ENCODE results near the gene KLF12.

KLF12 gene

DNA sequence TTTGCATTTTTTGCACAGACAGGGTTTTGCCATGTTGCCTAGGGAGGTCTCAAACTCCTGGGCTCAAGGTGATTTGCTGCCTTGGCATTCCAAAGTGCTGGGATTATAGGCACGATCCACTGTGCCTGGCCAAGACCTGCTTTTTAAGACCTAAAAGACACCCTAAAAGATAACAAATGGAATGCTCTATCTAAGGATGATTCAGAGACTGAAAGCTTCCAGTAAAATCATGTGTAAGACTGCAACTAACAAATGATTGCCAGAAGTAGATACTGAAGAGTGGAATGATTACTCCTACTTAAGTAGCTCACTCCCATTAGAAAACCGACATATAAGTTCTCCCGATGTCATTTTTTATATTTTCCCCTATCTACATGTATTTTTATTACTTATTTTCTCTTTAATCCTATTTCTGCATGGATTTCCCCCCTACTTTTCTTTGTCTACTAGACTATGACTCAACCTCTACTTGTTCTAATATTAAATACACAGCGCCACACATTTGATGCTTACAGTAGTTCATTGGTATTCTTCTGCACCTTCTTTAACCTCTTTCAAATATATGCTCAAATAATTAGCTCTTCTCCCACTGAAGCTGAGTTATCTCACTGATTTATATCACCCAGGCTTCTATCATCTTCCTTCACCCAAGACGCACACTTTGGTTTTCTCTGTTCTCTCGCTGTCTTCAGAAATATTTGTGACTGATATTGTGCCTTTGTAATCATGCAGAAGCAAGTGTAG is 32.2 kb upstream of the KLF12 start:
- no peak for DNase-seq (ENCODE audit: low read depth)
- H3K4me3 ChIP-seq (ENCODE audit: control insufficient read depth, low read depth, low read length), result no peak overlapping the region
- TF ChIP-seq, protein P1, sequence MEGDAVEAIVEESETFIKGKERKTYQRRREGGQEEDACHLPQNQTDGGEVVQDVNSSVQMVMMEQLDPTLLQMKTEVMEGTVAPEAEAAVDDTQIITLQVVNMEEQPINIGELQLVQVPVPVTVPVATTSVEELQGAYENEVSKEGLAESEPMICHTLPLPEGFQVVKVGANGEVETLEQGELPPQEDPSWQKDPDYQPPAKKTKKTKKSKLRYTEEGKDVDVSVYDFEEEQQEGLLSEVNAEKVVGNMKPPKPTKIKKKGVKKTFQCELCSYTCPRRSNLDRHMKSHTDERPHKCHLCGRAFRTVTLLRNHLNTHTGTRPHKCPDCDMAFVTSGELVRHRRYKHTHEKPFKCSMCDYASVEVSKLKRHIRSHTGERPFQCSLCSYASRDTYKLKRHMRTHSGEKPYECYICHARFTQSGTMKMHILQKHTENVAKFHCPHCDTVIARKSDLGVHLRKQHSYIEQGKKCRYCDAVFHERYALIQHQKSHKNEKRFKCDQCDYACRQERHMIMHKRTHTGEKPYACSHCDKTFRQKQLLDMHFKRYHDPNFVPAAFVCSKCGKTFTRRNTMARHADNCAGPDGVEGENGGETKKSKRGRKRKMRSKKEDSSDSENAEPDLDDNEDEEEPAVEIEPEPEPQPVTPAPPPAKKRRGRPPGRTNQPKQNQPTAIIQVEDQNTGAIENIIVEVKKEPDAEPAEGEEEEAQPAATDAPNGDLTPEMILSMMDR (IDR thresholded peaks at IDR 0.05; ENCODE audit: control insufficient read depth, insufficient read depth, low read depth, low read length, missing control alignments), result no peak

DNA sequence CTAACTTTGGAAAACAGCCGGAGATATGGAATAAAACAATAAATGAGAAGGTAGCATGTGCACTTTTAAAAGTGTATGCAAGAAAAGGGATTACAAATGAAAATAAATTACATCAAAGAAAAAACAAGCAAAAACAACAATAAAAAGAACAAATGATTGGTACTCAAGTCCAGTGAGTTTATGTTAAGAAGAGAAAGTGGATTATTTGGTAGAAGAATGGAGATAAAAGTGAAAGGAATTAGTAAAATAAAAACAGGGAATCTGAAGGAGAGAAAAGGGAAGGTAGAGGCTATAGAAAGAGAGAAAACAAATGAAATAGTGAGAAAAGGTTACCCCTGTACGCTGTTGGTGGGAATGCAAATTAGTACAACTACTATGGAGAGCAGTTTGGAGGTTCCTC is 28.6 kb upstream of the KLF12 start:
- no peak overlapping the region for H3K4me3 ChIP-seq (ENCODE audit: control insufficient read depth, low read depth, low read length)
- TF ChIP-seq, protein P1 (IDR thresholded peaks at IDR 0.05; ENCODE audit: control insufficient read depth, insufficient read depth, low read depth, low read length, missing control alignments), result no peak

DNA sequence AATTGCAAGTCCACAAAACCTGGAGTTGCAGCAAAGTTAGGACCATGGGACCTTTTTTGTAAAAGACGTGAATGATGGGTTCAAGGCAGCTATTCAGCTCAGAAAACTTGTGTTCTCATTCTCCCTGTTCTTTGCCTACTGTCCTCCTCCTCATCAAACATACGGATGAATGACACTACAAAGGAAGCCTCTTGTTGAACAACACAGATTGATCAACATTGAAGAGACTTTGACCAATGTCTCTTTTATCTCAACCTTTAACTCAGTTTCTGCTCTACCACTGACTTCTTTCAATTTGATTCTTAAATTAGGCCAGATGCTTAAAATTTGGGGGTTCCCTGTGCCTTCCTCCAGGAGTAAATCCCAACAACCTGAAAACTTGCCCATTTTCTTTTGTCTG is 27.9 kb upstream of the KLF12 start:
- DNase-seq (ENCODE audit: low read depth), result no peak
- H3K4me3 ChIP-seq (ENCODE audit: control insufficient read depth, low read depth, low read length), result no peak overlapping the region
- TF ChIP-seq, protein P1 (IDR thresholded peaks at IDR 0.05; ENCODE audit: control insufficient read depth, insufficient read depth, low read depth, low read length, missing control alignments), result no peak

More for the DNA sequence above, 28.6 kb upstream of the KLF12 start:
- DNase-seq (ENCODE audit: low read depth), result no peak

DNA sequence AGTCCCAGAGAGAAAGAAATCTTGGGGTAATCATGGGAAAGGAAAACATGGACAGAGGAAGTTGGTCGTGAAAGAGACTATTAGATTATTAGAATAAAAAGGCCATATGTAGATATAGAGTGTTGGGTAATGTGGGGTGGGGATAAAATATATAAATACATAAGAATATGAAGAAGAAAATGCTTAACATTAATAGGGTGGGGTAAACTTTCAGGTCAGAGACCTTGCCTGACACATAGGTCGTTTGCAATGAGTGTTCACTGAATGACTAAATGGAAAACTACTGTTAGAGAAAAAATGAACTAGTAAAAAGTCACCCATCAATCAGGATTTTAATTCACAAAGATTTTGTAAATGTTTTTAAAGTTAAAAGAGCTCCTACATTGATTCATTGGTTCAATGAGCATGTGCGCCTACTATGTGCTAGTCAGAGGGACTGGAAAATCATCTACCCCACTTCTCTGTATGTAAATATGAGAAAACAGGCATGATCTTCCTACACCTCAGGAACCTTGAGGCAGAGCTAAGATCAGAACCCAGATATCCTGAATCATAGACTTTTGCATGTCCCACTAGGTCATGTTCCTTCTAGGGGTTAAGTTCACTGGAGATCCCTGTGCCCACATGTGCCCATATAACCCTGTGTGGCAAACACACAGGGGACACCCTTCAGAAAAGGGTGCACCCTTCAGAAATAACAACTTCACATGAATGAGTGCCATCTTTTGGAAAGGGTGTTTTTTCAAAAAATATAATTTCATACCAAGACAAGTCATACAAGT is 24.6 kb upstream of the KLF12 start:
- no peak overlapping the region for H3K4me3 ChIP-seq (ENCODE audit: control insufficient read depth, low read depth, low read length)
- TF ChIP-seq, protein P1 (IDR thresholded peaks at IDR 0.05; ENCODE audit: control insufficient read depth, insufficient read depth, low read depth, low read length, missing control alignments), result no peak
- DNase-seq (ENCODE audit: low read depth), result no peak

DNA sequence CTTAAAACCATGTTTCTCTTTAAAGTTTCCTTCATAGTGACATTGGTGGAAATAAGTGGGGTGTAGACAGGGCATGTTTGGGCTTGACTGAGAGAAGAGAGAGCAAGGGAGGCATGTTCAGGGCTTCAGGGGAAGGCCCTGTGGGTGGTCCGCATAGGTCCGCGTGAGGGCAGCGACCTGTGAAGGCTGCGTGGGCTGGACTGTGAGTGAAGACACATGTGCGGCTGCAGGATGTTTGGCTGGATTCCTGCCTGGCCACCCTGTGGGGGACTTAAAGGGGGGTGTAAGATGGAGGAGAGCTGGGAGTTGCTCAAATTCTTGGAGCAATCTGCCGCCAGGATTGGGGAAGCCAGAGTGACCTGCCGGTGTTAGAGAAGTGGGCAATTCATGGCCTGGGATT is 23.8 kb upstream of the KLF12 start:
- H3K4me3 ChIP-seq (ENCODE audit: control insufficient read depth, low read depth, low read length), result no peak overlapping the region
- TF ChIP-seq, protein P1 (IDR thresholded peaks at IDR 0.05; ENCODE audit: control insufficient read depth, insufficient read depth, low read depth, low read length, missing control alignments), result no peak
- no peak for DNase-seq (ENCODE audit: low read depth)

DNA sequence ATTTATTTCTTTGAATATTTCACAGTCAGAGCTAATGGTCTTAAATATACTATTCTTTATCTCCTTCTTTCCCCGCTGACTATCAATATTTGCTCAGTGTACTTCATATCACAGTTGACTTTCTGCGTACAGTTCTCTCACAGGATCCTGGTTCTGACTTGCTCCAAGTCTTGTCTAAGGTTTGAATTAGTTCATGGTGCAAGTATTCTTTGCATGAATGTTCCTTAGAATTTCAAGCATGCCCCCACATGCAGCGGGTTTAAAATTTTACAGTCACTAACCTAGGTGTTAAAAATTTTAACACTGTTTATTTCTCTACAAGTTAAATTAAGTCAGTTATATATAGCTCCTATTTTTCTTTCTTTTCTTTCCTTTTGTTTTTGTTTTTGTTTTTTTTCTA is 20.8 kb upstream of the KLF12 start:
- TF ChIP-seq, protein P1 (IDR thresholded peaks at IDR 0.05; ENCODE audit: control insufficient read depth, insufficient read depth, low read depth, low read length, missing control alignments), result no peak
- no peak for DNase-seq (ENCODE audit: low read depth)

More for the DNA sequence above, 20.8 kb upstream of the KLF12 start:
- H3K4me3 ChIP-seq (ENCODE audit: control insufficient read depth, low read depth, low read length), result no peak overlapping the region
